Heart left ventricle (tissue), 13 donors: ENCODE data around the gene CERS1.

ENCODE experiments used
- CTCF ChIP-seq, 12 donors: fragments of 200-600 bp; sonication (generic) in 4 of 12; IDR thresholded peaks; one replicate each; pipeline versions ENCODE4 v1.5.0 to v1.8.0; 2018 to 2022; ENCODE audit warnings: antibody characterized with exemption in 12 of 12, mild to moderate bottlenecking in 5 of 12
- POLR2A ChIP-seq, 2 donors: fragments of 450-650 bp; IDR thresholded peaks; one replicate each; pipeline ENCODE4 v1.6.1; 2017; ENCODE audit warnings: antibody characterized with exemption in 2 of 2, mild to moderate bottlenecking in 2 of 2, moderate library complexity in 2 of 2
- donor health status: ischemic (EF 13 %, LVEDD 7.1; RV severe dilation, severe dysfunction).
- donor health status: DM: no; HTN: yes; CAD: no.
- donor health status: DM: no; HTN: no; CAD: no.
- donor health status: ischemic (EF 25% LVEDD 6.9; RV normal size, moderate dysfunction).
- donor health status: ischemic (EF 25% LVEDD 5.7; RV mildly dilated, moderate dysfunction).
- donor health status: ischemic (EF 35%, LVEDD 5.7; RV mildly dilated, moderate dysfunction).
- donor health status: nonischemic (EF 11% LVEDD 7.7; RV severe dilation, severe dysfunction).
- donor health status: DM: yes; HTN: yes; CAD: no.
- donor health status: PGD.
- donor health status: ischemic (EF 29% LVEDD 5.4; RV normal size, mild dysfunction).
- donor health status: nonischemic (EF 23%, LVEDD 6.1; RV moderate dilation, normal function).

GRCh38 chr19:18834644-18834984, 61.3 kb downstream of the CERS1 start:
- TF ChIP-seq CTCF (IDR thresholded peaks at IDR 0.05): no peak
- no peak for TF ChIP-seq POLR2A (IDR thresholded peaks at IDR 0.05)
